Bronchial epithelial cell (primary cell): ENCODE results near the gene TRIM72. TPM values are rescaled to one million over a fixed set of nuclear protein-coding genes. Genes with fewer than 3 reads are reported as not detected.
"Not testable (repeated sequence)": the region's sequence is repeated elsewhere in the genome, so short reads cannot be mapped to it uniquely, and the experiment has no call there.

Experiments used
- DNase-seq: peaks from one replicate; pipeline ENCODE4 v3.0.0-alpha.2; 2010; ENCODE audit warnings: low read depth
- FAIRE-seq: peaks from 2 replicates; lab custom pipeline; 2011; peaks lifted over from hg19 to GRCh38; lab: Jason Lieb, UNC
- H3K27me3 ChIP-seq: 2 replicates; pipeline ENCODE4 v1.5.1; 2011; ENCODE audit warnings: low read length; ENCODE audit not compliant: control insufficient read depth, insufficient read depth
- H3K36me3 ChIP-seq: 2 replicates; pipeline ENCODE4 v1.5.1; 2011; ENCODE audit warnings: low read length; ENCODE audit not compliant: control insufficient read depth, insufficient read depth
- H3K4me3 ChIP-seq: 2 replicates; pipeline ENCODE4 v1.5.1; 2011; ENCODE audit warnings: mild to moderate bottlenecking, low read depth, low read length, control low read depth
- total RNA-seq: library from RNA; depleted of rRNA; stranded (reverse); fragments of >200 nt; gene quantifications from 2 replicates; pipeline ENCODE4 v1.2.1, GENCODE V29; 2014
- TF ChIP-seq, protein P1 (sequence below): IDR thresholded peaks from 2 replicates; pipeline ENCODE4 v1.5.1; 2011; ENCODE audit warnings: mild to moderate bottlenecking, moderate library complexity, low read length, control low read depth, inconsistent platforms; ENCODE audit not compliant: insufficient read depth, severe bottlenecking

The TRIM72 gene
- total RNA-seq, 1 donor from 2014 or later, result not detected

DNA sequence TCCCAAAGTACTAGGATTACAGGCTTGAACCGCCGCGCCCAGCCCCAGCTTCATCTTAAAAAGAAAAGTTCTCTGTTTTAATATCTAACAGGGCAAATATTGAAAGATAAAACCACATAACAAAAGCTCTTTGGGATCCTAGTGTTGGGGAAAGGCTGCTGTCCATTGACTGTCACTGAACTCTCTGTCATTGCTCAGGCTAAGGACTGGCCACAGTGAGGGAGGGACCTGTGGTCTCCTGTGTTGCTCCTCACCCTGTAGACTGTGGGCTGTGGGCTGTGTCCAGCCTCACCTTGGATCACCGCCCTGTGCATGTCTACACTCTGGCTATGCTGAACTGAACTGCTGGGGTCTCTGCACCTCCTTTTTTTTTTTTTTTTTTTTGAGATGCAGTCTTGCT lies 14.3 kb downstream of the TRIM72 start:
- no peak for DNase-seq
- Histone ChIP-seq H3K27me3 (no peaks in the 10 kb centered on the region), H3K4me3 (no peak overlapping the region), H3K36me3 (no peaks in the 10 kb centered on the region)
- TF ChIP-seq, protein P1, sequence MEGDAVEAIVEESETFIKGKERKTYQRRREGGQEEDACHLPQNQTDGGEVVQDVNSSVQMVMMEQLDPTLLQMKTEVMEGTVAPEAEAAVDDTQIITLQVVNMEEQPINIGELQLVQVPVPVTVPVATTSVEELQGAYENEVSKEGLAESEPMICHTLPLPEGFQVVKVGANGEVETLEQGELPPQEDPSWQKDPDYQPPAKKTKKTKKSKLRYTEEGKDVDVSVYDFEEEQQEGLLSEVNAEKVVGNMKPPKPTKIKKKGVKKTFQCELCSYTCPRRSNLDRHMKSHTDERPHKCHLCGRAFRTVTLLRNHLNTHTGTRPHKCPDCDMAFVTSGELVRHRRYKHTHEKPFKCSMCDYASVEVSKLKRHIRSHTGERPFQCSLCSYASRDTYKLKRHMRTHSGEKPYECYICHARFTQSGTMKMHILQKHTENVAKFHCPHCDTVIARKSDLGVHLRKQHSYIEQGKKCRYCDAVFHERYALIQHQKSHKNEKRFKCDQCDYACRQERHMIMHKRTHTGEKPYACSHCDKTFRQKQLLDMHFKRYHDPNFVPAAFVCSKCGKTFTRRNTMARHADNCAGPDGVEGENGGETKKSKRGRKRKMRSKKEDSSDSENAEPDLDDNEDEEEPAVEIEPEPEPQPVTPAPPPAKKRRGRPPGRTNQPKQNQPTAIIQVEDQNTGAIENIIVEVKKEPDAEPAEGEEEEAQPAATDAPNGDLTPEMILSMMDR, result no peak
- no peak for FAIRE-seq

DNA sequence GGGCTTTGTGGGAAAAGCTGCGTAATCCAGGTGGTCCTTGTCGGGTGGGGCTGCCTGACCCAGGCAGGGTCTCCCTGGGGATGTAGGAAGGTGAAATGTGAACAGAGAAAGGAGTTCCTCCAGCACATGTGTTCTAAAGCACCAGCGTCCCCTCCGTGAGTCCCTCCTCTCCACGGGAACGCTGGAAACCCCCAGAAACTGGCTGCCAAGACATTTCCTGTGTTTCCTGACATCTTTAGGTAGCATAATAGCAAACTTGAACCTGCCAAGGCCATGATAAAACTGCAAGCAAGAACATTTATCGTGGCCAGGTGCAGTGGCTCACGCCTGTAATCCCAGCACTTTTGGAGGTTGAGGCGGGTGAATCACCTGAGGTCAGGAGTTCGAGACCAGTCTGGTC lies 15.6 kb downstream of the TRIM72 start:
- DNase-seq (no peak), FAIRE-seq (no peak)
- Histone ChIP-seq H3K4me3 (no peak overlapping the region), H3K36me3 (no peaks in the 10 kb centered on the region), H3K27me3 (no peaks in the 10 kb centered on the region)
- TF ChIP-seq, protein P1, result no peak

DNA sequence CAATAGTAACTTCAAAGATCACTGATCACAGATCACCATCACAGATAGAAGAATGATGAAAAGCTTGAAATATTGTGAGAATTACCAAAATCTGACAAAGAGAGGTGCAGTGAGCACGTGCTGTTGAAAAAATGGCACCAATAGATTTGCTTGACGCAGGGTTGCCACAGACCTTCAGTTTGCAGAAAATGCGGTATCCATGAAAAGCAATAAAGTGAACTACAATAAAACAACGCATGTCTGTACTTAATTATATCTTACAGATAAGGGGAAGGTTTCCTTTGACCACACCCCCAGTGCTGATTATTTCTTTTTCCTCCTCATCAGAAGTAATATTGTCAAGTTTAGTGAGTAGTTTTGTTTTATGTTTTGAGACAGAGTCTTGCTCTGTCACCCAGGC lies 24.1 kb downstream of the TRIM72 start:
- TF ChIP-seq, protein P1, result no peak
- H3K36me3 ChIP-seq, result no peaks in the 10 kb centered on the region
- no peak for DNase-seq
- no peak for FAIRE-seq
- no peak overlapping the region for H3K4me3 ChIP-seq
- no peaks in the 10 kb centered on the region for H3K27me3 ChIP-seq

DNA sequence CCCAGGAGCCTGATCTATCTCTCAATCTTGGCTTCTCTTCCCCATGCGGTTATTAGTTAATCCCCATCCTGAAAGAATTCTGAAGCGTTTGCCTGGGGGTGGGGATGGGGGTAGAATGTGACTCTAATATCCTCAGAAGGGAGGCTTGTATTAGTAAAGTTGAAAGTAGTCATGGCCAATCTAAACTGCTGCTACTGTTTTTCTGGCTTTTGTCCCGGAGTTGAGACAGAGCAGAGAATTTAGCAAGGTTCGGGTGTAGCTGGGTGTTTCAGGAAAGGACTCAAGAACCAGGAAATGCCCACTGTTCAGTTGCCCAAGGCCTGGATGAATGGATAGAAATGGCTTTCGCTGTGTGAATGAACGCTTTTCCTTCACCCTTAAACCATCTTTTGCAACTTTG lies 28.3 kb downstream of the TRIM72 start:
- Histone ChIP-seq H3K27me3 (no peaks in the 10 kb centered on the region), H3K36me3 (no peaks in the 10 kb centered on the region), H3K4me3 (no peak overlapping the region)
- TF ChIP-seq, protein P1, result no peak
- FAIRE-seq, result no peak
- no peak for DNase-seq

DNA sequence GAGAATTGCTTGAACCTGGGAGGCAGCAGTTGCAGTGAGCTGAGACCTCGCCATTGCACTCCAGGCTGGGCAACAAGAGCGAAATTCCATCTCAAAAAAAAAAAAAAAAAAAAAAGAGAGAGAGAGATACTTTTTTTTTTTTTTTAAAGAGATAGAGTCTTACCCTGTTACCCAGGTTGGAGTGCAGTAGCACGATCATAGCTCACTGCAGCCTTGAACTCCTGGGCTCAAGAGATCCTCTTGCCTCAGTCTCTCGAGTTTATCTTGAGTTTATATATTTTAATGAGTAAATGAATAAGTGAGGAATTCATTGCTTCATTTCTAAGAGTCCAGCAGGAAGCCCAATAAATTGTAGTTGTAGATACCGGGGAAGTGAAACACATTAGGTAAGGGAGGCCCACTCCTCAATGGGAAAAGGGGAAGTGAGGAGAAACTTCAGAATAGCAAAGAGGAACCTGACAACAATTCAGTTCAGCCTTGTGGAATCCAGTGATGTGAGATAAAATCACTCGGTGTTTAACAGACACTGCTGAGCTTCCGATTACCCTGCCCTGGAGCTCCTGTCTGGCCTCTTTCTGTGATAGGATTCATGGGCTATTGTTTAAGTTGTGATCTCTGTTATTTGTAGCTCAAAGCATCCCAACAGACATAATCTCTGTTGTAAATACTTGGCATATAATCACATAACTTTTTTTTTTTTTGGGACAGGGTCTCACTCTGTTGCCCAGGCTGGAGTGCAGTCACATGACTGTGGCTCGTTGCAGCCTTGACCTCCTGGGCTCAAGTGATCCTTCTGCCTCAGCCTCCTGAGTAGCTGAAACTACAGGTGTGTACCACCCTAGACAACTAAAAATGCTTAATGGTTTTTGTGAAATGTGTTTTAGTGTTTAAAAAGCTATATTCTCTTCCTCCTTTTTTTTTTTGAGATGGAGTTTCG lies 30.1 kb downstream of the TRIM72 start:
- FAIRE-seq, result no peak

DNA sequence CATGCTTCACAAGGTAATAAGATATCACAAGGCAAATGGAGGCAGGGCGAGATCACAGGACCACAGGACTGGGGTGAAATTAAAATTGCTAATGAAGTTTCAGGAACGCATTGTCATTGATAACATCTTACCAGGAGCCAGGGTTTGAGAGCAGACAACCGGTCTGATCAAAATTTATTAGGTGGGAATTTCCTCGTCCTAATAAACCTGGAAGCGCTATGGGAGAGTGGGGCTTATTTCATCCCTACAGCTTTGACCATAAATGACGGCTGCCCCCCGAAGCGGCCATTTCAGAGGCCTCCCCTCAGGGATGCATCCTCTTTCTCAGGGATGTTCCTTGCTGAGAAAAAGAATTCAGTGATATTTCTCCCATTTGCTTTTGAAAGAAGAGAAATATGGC lies 31.7 kb downstream of the TRIM72 start:
- not testable (repeated sequence) for H3K27me3 ChIP-seq, H3K4me3 ChIP-seq, FAIRE-seq, H3K36me3 ChIP-seq, DNase-seq

More for the DNA sequence above, 30.1 kb downstream of the TRIM72 start:
- TF ChIP-seq, protein P1, result no peak
- no peaks in the 10 kb centered on the region for H3K27me3 ChIP-seq
- DNase-seq, result no peak
- H3K36me3 ChIP-seq, result no peaks in the 10 kb centered on the region
- no peak overlapping the region for H3K4me3 ChIP-seq
